H9 (cell line): ENCODE data around the gene CDYL. TPM values are rescaled to one million over a fixed set of nuclear protein-coding genes. Genes with fewer than 3 reads are reported as not detected.

Source experiments
- DNase-seq: peaks from one replicate; pipeline ENCODE4 v3.0.0-alpha.2; 2017
- H2AFZ ChIP-seq: one replicate; pipeline ENCODE4 v1.6.1; 2013; ENCODE audit warnings: mild to moderate bottlenecking, low read length, control low read depth, moderate library complexity
- H2AK5ac ChIP-seq: 2 replicates; pipeline ENCODE4 v1.6.1; 2013; ENCODE audit warnings: low read length, control low read depth, mixed read lengths; ENCODE audit not compliant: insufficient read length
- H2BK120ac ChIP-seq: one replicate; pipeline ENCODE4 v1.6.1; 2013; ENCODE audit warnings: low read depth, mild to moderate bottlenecking, low read length, control low read depth, inconsistent platforms; ENCODE audit not compliant: poor library complexity, severe bottlenecking
- H2BK12ac ChIP-seq: 2 replicates; pipeline ENCODE4 v1.6.1; 2013; ENCODE audit warnings: low read length, control low read depth, mixed read lengths, low read depth; ENCODE audit not compliant: insufficient read length
- H2BK15ac ChIP-seq: 2 replicates; pipeline ENCODE4 v1.6.1; 2013; ENCODE audit warnings: low read depth, low read length, control low read depth
- H2BK20ac ChIP-seq: one replicate; pipeline ENCODE4 v1.6.1; 2013; ENCODE audit warnings: low read depth, mild to moderate bottlenecking, low read length, control low read depth, inconsistent platforms; ENCODE audit not compliant: poor library complexity, severe bottlenecking
- H2BK5ac ChIP-seq: 2 replicates; pipeline ENCODE4 v1.6.1; 2013; ENCODE audit warnings: low read length, control low read depth, mixed read lengths; ENCODE audit not compliant: insufficient read length
- H3K14ac ChIP-seq: 2 replicates; pipeline ENCODE4 v1.6.1; 2013; ENCODE audit warnings: low read length, control low read depth; ENCODE audit not compliant: insufficient read depth
- H3K18ac ChIP-seq: 2 replicates; pipeline ENCODE4 v1.6.1; 2013; ENCODE audit warnings: low read depth, mild to moderate bottlenecking, mixed read lengths, low read length, control low read depth; ENCODE audit not compliant: insufficient read length
- H3K23ac ChIP-seq: 2 replicates; pipeline ENCODE4 v1.6.1; 2013; ENCODE audit warnings: low read length, control low read depth, mixed read lengths, low read depth; ENCODE audit not compliant: insufficient read length
- H3K23me2 ChIP-seq: 2 replicates; pipeline ENCODE4 v1.6.1; 2013; ENCODE audit warnings: low read depth, mild to moderate bottlenecking, mixed read lengths, low read length, control low read depth; ENCODE audit not compliant: insufficient read length, poor library complexity, severe bottlenecking
- H3K27ac ChIP-seq: 2 replicates; pipeline ENCODE4 v1.5.1; 2013; ENCODE audit warnings: low read length, control low read depth, mixed read lengths, low read depth; ENCODE audit not compliant: insufficient read length
- H3K27me3 ChIP-seq: 2 replicates; pipeline ENCODE4 v1.6.1; 2013; ENCODE audit warnings: low read length, control low read depth, inconsistent platforms; ENCODE audit not compliant: insufficient read depth
- H3K4ac ChIP-seq: 2 replicates; pipeline ENCODE4 v1.6.1; 2013; ENCODE audit warnings: low read depth, mild to moderate bottlenecking, control low read depth, inconsistent platforms, low read length, moderate library complexity
- H3K4me1 ChIP-seq: 2 replicates; pipeline ENCODE4 v1.6.1; 2013; ENCODE audit warnings: low read length, control low read depth, inconsistent platforms; ENCODE audit not compliant: insufficient read depth
- H3K4me2 ChIP-seq: 2 replicates; pipeline ENCODE4 v1.6.1; 2013; ENCODE audit warnings: low read length, control low read depth, mixed read lengths; ENCODE audit not compliant: insufficient read length, insufficient read depth
- H3K56ac ChIP-seq: 2 replicates; pipeline ENCODE4 v1.6.1; 2013; ENCODE audit warnings: low read depth, mild to moderate bottlenecking, mixed read lengths, low read length, control low read depth; ENCODE audit not compliant: insufficient read length
- H3K79me1 ChIP-seq: 2 replicates; pipeline ENCODE4 v1.6.1; 2013; ENCODE audit warnings: low read depth, mild to moderate bottlenecking, moderate library complexity, low read length, control low read depth, inconsistent platforms; ENCODE audit not compliant: insufficient read depth, poor library complexity, severe bottlenecking
- H3K79me2 ChIP-seq: 2 replicates; pipeline ENCODE4 v1.6.1; 2013; ENCODE audit warnings: low read length, control low read depth, inconsistent platforms; ENCODE audit not compliant: insufficient read depth
- H3K9ac ChIP-seq: 2 replicates; pipeline ENCODE4 v1.6.1; 2013; ENCODE audit warnings: low read length, control low read depth, mixed read lengths; ENCODE audit not compliant: insufficient read length; ENCODE audit errors: extremely low read depth
- H3K9me3 ChIP-seq: one replicate; pipeline ENCODE4 v1.6.1; 2013; ENCODE audit warnings: low read depth, low read length, inconsistent platforms; ENCODE audit not compliant: control insufficient read depth
- H3T11ph ChIP-seq: one replicate; pipeline ENCODE4 v1.6.1; 2013; ENCODE audit warnings: mild to moderate bottlenecking, low read length, control low read depth, inconsistent platforms
- H4K20me1 ChIP-seq: one replicate; pipeline ENCODE4 v1.6.1; 2013; ENCODE audit not compliant: control insufficient read depth, insufficient read length, insufficient read depth
- H4K5ac ChIP-seq: 2 replicates; pipeline ENCODE4 v1.6.1; 2013; ENCODE audit warnings: low read depth, mild to moderate bottlenecking, mixed read lengths, low read length, control low read depth; ENCODE audit not compliant: insufficient read length
- H4K8ac ChIP-seq: replicated peaks from 2 replicates; pipeline ENCODE4 v1.6.1; 2013; ENCODE audit warnings: low read length, control low read depth, mixed read lengths, low read depth; ENCODE audit not compliant: insufficient read length
- H4K91ac ChIP-seq: 2 replicates; pipeline ENCODE4 v1.6.1; 2013; ENCODE audit warnings: low read depth, mild to moderate bottlenecking, moderate library complexity, mixed read lengths, low read length, control low read depth; ENCODE audit not compliant: insufficient read length
- H3K27ac Mint-ChIP-seq, 3 experiments: 2 replicates in 2 of 3; 3 replicates in 1 of 3; pipeline ENCODE4 v1.8.0; 2020 to 2021; ENCODE audit warnings: mixed read lengths in 3 of 3, mild to moderate bottlenecking in 1 of 3, moderate library complexity in 1 of 3
- H3K27me3 Mint-ChIP-seq: 2 replicates; pipeline ENCODE4 v1.8.0; 2021; ENCODE audit warnings: low read depth, mild to moderate bottlenecking, moderate library complexity, mixed read lengths
- H3K36me3 Mint-ChIP-seq, 3 experiments: 2 replicates in 2 of 3; 3 replicates in 1 of 3; pipeline ENCODE4 v1.8.0; 2020 to 2021; ENCODE audit warnings: low read depth in 3 of 3, mixed read lengths in 3 of 3; ENCODE audit not compliant: insufficient read depth in 1 of 3
- H3K4me1 Mint-ChIP-seq, 2 experiments: 2 replicates each; pipeline ENCODE4 v1.8.0; 2020; ENCODE audit warnings: mixed read lengths in 2 of 2
- H3K4me3 Mint-ChIP-seq, 2 experiments: 2 replicates in 1 of 2; 3 replicates in 1 of 2; pipeline ENCODE4 v1.8.0; 2020 to 2021; ENCODE audit warnings: mild to moderate bottlenecking in 2 of 2, mixed read lengths in 2 of 2, moderate library complexity in 1 of 2
- H3K9me3 Mint-ChIP-seq, 2 experiments: 2 replicates in 1 of 2; 3 replicates in 1 of 2; pipeline ENCODE4 v1.8.0; 2020; ENCODE audit warnings: mild to moderate bottlenecking in 2 of 2, mixed read lengths in 2 of 2, moderate library complexity in 1 of 2
- WGBS: extraction: QIAGEN DNeasy Blood & Tissue Kit; methylation state at CpG from one replicate; pipeline ENCODE4 v1.1.7; 2013; ENCODE audit warnings: missing lambda C conversion rate, low lambda C conversion rate, mixed read lengths; ENCODE audit not compliant: insufficient read length; ENCODE audit errors: extremely low coverage; 5-methylcytosine and 5-hydroxymethylcytosine counted together
- total RNA-seq: library from RNA; stranded (reverse); gene quantifications from 2 replicates; pipeline ENCODE4 v1.2.1, GENCODE V29; 2021
- TF ChIP-seq, protein P1 (sequence below): fragments of 200-600 bp; sonication (generic); conservative IDR thresholded peaks from 3 replicates; pipeline ENCODE4 v1.8.0; 2021; ENCODE audit warnings: antibody characterized with exemption, mild to moderate bottlenecking

CDYL gene
- total RNA-seq, 1 experiment from 2014 or later, result 95.0 TPM

DNA sequence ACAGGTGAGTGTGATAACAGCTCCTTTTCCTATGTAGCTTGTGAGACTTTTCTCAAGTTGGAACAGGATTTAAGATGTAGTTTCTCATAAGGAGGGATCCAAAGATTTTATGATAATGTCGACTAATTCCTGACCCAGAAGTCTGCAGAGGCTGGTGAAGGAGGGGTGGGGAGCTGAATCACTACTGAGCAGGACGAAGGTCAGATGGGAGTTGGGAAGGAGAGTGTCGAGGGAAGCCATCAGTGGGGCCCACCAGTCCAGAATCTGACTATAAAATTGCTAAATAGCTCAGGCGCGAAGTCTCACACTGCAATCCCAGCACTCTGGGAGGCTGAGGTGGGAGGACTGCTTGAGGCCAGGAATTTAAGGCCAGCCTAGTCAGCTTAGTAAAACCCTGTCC, 32.3 kb upstream of the CDYL start:
- no peak overlapping the region for H3K27ac ChIP-seq
- no peak overlapping the region for H3K4ac ChIP-seq
- H2AFZ ChIP-seq, result no peak overlapping the region
- H3K14ac ChIP-seq, result no peak overlapping the region
- H2BK5ac ChIP-seq, result no peak overlapping the region
- no peak overlapping the region for H3K9ac ChIP-seq
- no peak overlapping the region for H2BK12ac ChIP-seq
- H2BK20ac ChIP-seq, result no peak overlapping the region
- no peaks in the 10 kb centered on the region for H3K9me3 Mint-ChIP-seq
- no peak overlapping the region for H3K18ac ChIP-seq
- no peaks in the 10 kb centered on the region for H3K4me1 ChIP-seq
- no peak overlapping the region for H4K5ac ChIP-seq
- H3K56ac ChIP-seq, result no peak overlapping the region
- H3K4me3 Mint-ChIP-seq, result no peak overlapping the region
- no CpG with 5 or more reads among the region's 5 CpGs for WGBS
- no peaks in the 10 kb centered on the region for H3K79me2 ChIP-seq
- H3K79me1 ChIP-seq, result no peaks in the 10 kb centered on the region
- no peaks in the 10 kb centered on the region for H3K23me2 ChIP-seq
- no peak overlapping the region for H3T11ph ChIP-seq
- no peak overlapping the region for H3K27ac Mint-ChIP-seq
- no peaks in the 10 kb centered on the region for H3K27me3 ChIP-seq
- no peak overlapping the region for H2BK120ac ChIP-seq
- no peak for DNase-seq
- H3K36me3 Mint-ChIP-seq, result no peaks in the 10 kb centered on the region; a peak in 1 of 7 replicates
- H3K4me2 ChIP-seq, result no peak overlapping the region
- H2BK15ac ChIP-seq, result no peak overlapping the region
- peaks cover 20% of the 10 kb centered on the region for H3K27me3 Mint-ChIP-seq
- TF ChIP-seq, protein P1, sequence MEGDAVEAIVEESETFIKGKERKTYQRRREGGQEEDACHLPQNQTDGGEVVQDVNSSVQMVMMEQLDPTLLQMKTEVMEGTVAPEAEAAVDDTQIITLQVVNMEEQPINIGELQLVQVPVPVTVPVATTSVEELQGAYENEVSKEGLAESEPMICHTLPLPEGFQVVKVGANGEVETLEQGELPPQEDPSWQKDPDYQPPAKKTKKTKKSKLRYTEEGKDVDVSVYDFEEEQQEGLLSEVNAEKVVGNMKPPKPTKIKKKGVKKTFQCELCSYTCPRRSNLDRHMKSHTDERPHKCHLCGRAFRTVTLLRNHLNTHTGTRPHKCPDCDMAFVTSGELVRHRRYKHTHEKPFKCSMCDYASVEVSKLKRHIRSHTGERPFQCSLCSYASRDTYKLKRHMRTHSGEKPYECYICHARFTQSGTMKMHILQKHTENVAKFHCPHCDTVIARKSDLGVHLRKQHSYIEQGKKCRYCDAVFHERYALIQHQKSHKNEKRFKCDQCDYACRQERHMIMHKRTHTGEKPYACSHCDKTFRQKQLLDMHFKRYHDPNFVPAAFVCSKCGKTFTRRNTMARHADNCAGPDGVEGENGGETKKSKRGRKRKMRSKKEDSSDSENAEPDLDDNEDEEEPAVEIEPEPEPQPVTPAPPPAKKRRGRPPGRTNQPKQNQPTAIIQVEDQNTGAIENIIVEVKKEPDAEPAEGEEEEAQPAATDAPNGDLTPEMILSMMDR, result no peak
- no peak overlapping the region for H4K91ac ChIP-seq
- 0 out of 4 replicates have a peak, but pooled peaks cover 0 to 3% of the 10 kb centered on the region in 2 experiments for H3K4me1 Mint-ChIP-seq
- no peak overlapping the region for H3K23ac ChIP-seq
- no peaks in the 10 kb centered on the region for H3K9me3 ChIP-seq
- H4K20me1 ChIP-seq, result no peaks in the 10 kb centered on the region
- no peak overlapping the region for H2AK5ac ChIP-seq
- no peak overlapping the region for H4K8ac ChIP-seq
